Epithelial cell of umbilical artery (primary cell): ENCODE data around the gene PCDHGA1. TPM values are rescaled to one million over a fixed set of nuclear protein-coding genes. Genes with fewer than 3 reads are reported as not detected.

Experiments used
- total RNA-seq: library from RNA; depleted of rRNA; stranded (reverse); fragments of >200 nt; gene quantifications from 2 replicates; pipeline ENCODE4 v1.2.3, GENCODE V29; 2014

Gene PCDHGA1
- under 0.01 and 0.32 TPM in 2 replicates for total RNA-seq

GRCh38 chr5:141330299-141331080, at the start of gene PCDHGA1:
Gene PCDHGA1 (plus strand): TSS chr5:141330514.

GRCh38 chr5:141303756-141304155, 26.6 kb upstream of the PCDHGA1 start, which contains the start of gene SLC25A2:
Gene SLC25A2 (minus strand): TSS chr5:141304049. CDS start chr5:141303865, 184 bp downstream.

GRCh38 chr5:141320225-141321169, 9.8 kb upstream of the PCDHGA1 start, which contains the start of gene TAF7:
Gene TAF7 (minus strand): TSS chr5:141320784. CDS start chr5:141320044, 740 bp downstream.

GRCh38 chr5:141338538-141339306, 8.4 kb downstream of the PCDHGA1 start, which contains the start of gene PCDHGA2:
Gene PCDHGA2 (plus strand): TSS chr5:141338760.

GRCh38 chr5:141343242-141343952, 13.1 kb downstream of the PCDHGA1 start, which contains the start of gene PCDHGA3:
Gene PCDHGA3 (plus strand): TSS chr5:141343829. CDS start chr5:141344034, 205 bp downstream.

GRCh38 chr5:141349917-141350619, 19.8 kb downstream of the PCDHGA1 start, which contains the start of gene PCDHGB1:
Gene PCDHGB1 (plus strand): TSS chr5:141350099. CDS start chr5:141350261, 162 bp downstream.

GRCh38 chr5:141354900-141355469, 24.7 kb downstream of the PCDHGA1 start, which contains the start of gene PCDHGA4:
Gene PCDHGA4 (plus strand): TSS chr5:141355021. CDS start chr5:141355108, 87 bp downstream.

GRCh38 chr5:141359790-141360426, 29.6 kb downstream of the PCDHGA1 start, which contains the start of gene PCDHGB2:
Gene PCDHGB2 (plus strand): TSS chr5:141359994. CDS start chr5:141360136, 142 bp downstream.

GRCh38 chr5:141363952-141364660, 33.8 kb downstream of the PCDHGA1 start, which contains the start of gene PCDHGA5:
Gene PCDHGA5 (plus strand): TSS chr5:141364162. CDS start chr5:141364331, 169 bp downstream.

GRCh38 chr5:141369994-141370848, 39.9 kb downstream of the PCDHGA1 start, which contains the start of gene PCDHGB3:
Gene PCDHGB3 (plus strand): TSS chr5:141370242. CDS start chr5:141370395, 153 bp downstream.

GRCh38 chr5:141373673-141374317, 43.5 kb downstream of the PCDHGA1 start, which contains the start of gene PCDHGA6:
Gene PCDHGA6 (plus strand): TSS chr5:141373891. CDS start chr5:141374084, 193 bp downstream.

GRCh38 chr5:141382469-141383294, 52.4 kb downstream of the PCDHGA1 start, which contains the start of gene PCDHGA7:
Gene PCDHGA7 (plus strand): TSS chr5:141382742. CDS start chr5:141382900, 158 bp downstream.

GRCh38 chr5:141387557-141388311, 57.4 kb downstream of the PCDHGA1 start, which contains the start of gene PCDHGB4:
Gene PCDHGB4 (plus strand): TSS chr5:141387698. CDS start chr5:141387885, 187 bp downstream.

GRCh38 chr5:141392429-141393198, 62.3 kb downstream of the PCDHGA1 start, which contains the start of gene PCDHGA8:
Gene PCDHGA8 (plus strand): TSS chr5:141392633. CDS start chr5:141392814, 181 bp downstream.

